Measurements from ENCODE around the gene ZMYND10. TPM values are rescaled to one million over a fixed set of nuclear protein-coding genes. Genes with fewer than 3 reads are reported as not detected.
A peak's percentile ranks its signal among the peaks of the same experiment; 100 is the strongest.

Gene ZMYND10
- total and polyA plus RNA-seq, 9 of the 15 experiments (the other 6 are each of a cell fraction or from before 2014, with no cell fraction given): 0.20 to 2.8 (median 0.70) TPM

DNA sequence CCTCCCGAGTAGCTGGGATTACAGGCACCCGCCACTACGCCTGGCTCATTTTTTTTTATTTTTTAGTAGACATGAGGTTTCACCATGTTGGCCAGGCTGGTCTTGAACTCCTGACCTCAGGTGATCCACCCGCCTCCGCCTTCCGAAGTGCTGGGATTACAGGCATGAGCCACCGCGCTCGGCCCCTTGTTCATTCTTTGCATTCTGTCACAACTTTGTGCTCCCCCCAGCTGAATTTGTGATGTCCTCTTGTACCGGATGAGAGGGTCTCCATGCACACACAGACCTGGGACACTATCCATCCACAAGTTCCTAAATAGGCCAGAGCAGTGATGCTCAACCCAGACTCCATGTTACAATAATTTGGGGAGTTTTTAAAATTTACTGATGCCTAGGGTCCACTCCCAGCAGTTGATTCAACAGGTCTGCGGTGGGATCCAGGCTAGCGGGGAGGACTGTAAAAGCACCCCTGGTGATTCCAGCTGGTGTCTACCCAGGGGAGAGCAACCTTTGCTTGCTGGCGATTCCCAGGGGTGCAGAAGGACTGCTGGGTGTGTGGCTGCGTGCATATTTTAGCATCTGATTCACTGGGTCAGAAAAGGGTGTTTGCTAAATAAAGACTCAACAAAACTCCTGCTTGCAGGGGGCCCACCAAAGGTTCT is 5.9 kb downstream of the ZMYND10 start:
- Histone ChIP-seq H3K9ac (ENCODE audit: insufficient read depth in 1 of 2, low read depth in 2 of 2, low read length in 2 of 2) (peak overlapping the region; percentile 95 to 98), H4K20me1 (replicated peaks; ENCODE audit: control insufficient read depth, insufficient read depth, low read length) (no peaks in the 10 kb centered on the region), H3K27ac (ENCODE audit: extremely low read depth, low read depth, low read length) (peak overlapping the region; percentile 99), H3K27me3 (ENCODE audit: control insufficient read depth in 2 of 2, insufficient read depth in 2 of 2, low read length in 2 of 2) (no peaks in the 10 kb centered on the region), H3K9me3 (replicated peaks; ENCODE audit: control insufficient read depth, insufficient read depth, low read depth, low read length) (no peaks in the 10 kb centered on the region), H3K36me3 (ENCODE audit: control insufficient read depth, insufficient read depth, low read length) (peaks cover 20% of the 10 kb centered on the region; the same call in 2 of the 3 replicates), H2AFZ (ENCODE audit: low read depth, low read length) (no peak overlapping the region), H3K4me2 (ENCODE audit: insufficient read depth, low read length) (peak overlapping the region; percentile 72), H3K4me1 (replicated peaks in 1 of 2; ENCODE audit: control insufficient read depth in 2 of 2, insufficient read depth in 2 of 2, low read length in 2 of 2) (peaks cover 29 to 58% of the 10 kb centered on the region in 2 experiments; a peak in 4 of 5 replicates), H3K4me3 (peak overlapping the region; percentile 96), H3K79me2 (ENCODE audit: control insufficient read depth, insufficient read depth, low read length) (peaks cover 61% of the 10 kb centered on the region), H3K9me1 (ENCODE audit: control insufficient read depth, insufficient read depth, low read length) (peaks cover 3% of the 10 kb centered on the region)
- DNase-seq (ENCODE audit: extremely low read depth in 1 of 4, low spot score in 3 of 4): no peak
- intact Hi-C loops (cut with micrococcal nuclease) (no loop called here), in situ Hi-C loops (cut with MboI) (no loop called here)
- ChIA-PET CTCF (ENCODE audit: low intra/inter-chr PET ratio) (no interaction called here), POLR2A (interaction anchor here (0.6 to 1.1 kb wide), 3 partner anchors 9 to 1081 kb away, joined by 3 read pairs; partner anchors contain the start of gene TUSC2)
- no peak for ATAC-seq
- TF ChIP-seq STAT6 (CRISPR knock-in tag; IDR thresholded peaks at IDR 0.05): no peak
- TF ChIP-seq EGR1 (conservative IDR thresholded peaks at IDR 0.05): peak; percentile 38
- TF ChIP-seq ARID4B (CRISPR knock-in tag; IDR thresholded peaks at IDR 0.05): no peak
- TF ChIP-seq, protein P1, sequence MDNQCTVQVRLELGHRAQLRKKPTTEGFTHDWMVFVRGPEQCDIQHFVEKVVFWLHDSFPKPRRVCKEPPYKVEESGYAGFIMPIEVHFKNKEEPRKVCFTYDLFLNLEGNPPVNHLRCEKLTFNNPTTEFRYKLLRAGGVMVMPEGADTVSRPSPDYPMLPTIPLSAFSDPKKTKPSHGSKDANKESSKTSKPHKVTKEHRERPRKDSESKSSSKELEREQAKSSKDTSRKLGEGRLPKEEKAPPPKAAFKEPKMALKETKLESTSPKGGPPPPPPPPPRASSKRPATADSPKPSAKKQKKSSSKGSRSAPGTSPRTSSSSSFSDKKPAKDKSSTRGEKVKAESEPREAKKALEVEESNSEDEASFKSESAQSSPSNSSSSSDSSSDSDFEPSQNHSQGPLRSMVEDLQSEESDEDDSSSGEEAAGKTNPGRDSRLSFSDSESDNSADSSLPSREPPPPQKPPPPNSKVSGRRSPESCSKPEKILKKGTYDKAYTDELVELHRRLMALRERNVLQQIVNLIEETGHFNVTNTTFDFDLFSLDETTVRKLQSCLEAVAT (IDR thresholded peaks at IDR 0.05): no peak
- BruUV-seq (replicated peaks): no TSS peak
- 49% methylated on average over 12 of the region's 14 CpGs for WGBS (ENCODE audit: insufficient coverage, low coverage, missing lambda C conversion rate)
- FAIRE-seq: no peak

Data from K562 (cell line).